ENCODE measurements around the gene POC1A.

GRCh38 chr3:52193065-52193464, 38.8 kb upstream of the POC1A start:
- TF ChIP-seq, protein P1, sequence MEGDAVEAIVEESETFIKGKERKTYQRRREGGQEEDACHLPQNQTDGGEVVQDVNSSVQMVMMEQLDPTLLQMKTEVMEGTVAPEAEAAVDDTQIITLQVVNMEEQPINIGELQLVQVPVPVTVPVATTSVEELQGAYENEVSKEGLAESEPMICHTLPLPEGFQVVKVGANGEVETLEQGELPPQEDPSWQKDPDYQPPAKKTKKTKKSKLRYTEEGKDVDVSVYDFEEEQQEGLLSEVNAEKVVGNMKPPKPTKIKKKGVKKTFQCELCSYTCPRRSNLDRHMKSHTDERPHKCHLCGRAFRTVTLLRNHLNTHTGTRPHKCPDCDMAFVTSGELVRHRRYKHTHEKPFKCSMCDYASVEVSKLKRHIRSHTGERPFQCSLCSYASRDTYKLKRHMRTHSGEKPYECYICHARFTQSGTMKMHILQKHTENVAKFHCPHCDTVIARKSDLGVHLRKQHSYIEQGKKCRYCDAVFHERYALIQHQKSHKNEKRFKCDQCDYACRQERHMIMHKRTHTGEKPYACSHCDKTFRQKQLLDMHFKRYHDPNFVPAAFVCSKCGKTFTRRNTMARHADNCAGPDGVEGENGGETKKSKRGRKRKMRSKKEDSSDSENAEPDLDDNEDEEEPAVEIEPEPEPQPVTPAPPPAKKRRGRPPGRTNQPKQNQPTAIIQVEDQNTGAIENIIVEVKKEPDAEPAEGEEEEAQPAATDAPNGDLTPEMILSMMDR (conservative IDR thresholded peaks at IDR 0.05; ENCODE audit: low read depth, low read length): no peak
- no peak for TF ChIP-seq EZH2 (IDR thresholded peaks at IDR 0.05; ENCODE audit: borderline replicate concordance, low read depth, low read length, poor library complexity, severe bottlenecking)

All from A673 (cell line).